Dedifferentiated amniotic fluid mesenchymal stem cell (primary cell): ENCODE results near the gene HELZ2.

ENCODE experiments used
- DNase-seq: peaks from one replicate; pipeline ENCODE4 v3.0.0-alpha.2; 2016; ENCODE audit errors: extremely low spot score

Gene HELZ2

DNA sequence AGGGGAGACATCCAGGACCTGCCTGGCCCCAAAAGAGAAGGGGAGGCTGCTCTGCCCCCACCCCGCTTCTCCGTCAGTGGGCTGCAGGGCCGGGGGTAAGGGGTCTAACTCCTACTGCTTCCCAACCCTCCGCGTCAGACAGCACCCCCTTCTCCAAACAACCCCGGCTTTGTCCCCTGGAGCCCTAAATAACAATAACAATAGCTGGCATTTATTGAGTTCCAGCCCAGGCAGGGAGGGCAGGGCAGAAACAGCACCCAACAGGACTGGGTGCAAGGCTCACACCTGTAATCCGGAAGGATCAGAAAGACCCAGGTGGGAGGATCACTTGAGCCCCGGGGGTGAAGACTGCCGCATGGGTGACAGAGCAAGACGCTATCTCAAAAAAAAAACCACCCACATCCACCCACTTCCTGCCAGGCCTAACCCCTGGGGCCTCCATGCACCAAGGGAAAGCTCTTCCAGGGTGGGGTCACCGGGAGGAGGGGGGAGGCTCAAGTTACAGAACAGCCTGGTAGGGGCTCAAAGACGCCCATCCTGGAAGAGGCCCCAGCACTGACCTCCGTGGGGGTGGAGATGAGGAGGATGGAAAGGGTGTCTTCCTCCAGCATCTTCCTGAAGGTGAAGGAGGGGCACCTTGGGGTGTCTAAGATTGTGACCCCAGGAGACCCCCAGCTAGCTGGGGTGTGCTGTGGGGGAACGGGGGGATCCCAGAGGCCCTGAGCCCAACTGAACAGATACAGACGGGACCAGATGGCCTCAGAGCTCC is 21.4 kb downstream of the HELZ2 start:
- no peak for DNase-seq

DNA sequence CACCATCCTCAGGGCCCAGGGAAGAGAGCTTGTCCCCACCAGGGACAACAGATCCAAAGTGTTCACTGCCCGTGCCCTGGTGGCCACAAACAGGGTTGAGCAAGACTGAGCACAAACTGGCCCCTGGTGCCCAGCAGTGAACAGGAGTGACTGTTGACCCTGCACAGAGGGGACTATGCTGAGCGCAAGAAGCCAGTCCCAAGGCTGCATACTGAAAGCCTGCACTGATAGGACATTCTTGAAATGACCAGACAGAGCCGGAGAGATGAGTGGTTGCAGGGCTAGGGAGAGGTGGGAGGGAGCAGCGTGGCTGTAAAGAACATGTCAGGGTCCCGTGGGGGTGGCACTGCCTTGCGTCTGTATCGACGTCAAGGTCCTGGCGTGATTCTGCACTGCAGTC is 23.0 kb downstream of the HELZ2 start:
- DNase-seq, result no peak

DNA sequence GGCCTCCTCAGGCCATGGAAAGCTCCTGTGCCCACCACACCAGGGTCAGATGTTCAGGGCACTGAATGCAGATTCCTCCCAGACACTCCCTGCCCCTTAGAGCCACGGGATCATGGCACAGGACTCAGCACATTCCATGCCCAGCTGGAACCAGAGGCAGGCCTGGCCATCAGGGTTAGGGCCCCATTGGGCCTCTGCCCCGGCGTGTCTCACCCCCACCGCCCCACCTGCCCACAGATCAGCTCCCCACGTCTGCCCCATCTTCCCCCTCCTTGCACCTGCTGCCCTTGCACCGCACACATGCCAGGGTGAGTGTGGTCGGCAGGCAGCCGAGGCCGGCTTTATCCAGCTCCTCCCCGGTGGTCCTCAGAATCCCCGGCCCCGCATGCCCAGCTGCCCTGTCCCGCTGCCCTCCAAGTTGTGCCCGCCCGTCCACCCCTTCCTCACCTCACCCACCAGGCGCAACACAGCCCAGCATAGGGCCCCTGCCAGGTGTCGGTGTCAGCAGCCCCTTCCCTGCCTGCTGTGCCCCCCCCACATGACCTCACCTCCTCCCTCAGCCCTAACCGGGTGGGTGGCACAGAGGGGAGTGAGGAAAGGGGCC is 24.3 kb downstream of the HELZ2 start:
- no peak for DNase-seq

DNA sequence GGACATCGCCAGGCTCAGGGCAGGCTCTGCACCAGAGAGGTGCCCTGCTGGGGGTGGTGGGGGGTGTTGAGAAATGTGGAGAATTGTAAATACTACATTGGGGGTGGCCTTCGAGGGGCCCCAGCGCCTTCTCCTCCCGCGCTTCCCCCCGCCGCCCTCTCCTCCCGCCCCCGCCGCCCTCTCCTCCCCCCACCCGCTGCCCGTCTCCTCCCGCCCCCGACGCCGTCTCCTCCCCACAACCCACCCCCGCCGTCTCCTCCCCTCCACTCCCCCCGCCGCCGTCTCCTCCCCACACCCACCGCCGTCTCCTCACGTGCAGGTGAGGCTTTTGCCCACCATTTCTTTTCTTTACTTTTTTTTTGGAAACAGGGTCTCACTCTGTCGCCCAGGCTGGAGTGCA is 25.0 kb downstream of the HELZ2 start:
- DNase-seq, result no peak

DNA sequence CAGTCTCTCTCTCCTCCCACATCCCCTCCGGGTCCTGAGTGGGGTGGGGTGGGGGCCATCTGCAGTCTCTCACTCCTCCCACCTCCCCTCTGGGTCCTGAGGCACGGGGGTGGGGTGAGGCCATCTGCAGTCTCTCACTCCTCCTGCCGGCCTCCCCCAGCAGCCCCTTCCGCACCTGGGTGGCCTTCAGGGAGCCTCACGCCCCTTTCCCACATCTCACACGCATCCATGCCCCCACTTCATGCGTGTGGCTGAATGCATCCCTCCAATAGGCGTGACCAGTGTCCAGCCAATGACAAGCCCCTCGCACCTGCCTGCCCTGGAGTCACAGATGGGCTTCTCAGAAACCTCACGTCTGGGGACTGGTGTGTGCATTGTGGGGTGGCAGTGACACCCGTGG is 25.5 kb downstream of the HELZ2 start:
- DNase-seq, result no peak

DNA sequence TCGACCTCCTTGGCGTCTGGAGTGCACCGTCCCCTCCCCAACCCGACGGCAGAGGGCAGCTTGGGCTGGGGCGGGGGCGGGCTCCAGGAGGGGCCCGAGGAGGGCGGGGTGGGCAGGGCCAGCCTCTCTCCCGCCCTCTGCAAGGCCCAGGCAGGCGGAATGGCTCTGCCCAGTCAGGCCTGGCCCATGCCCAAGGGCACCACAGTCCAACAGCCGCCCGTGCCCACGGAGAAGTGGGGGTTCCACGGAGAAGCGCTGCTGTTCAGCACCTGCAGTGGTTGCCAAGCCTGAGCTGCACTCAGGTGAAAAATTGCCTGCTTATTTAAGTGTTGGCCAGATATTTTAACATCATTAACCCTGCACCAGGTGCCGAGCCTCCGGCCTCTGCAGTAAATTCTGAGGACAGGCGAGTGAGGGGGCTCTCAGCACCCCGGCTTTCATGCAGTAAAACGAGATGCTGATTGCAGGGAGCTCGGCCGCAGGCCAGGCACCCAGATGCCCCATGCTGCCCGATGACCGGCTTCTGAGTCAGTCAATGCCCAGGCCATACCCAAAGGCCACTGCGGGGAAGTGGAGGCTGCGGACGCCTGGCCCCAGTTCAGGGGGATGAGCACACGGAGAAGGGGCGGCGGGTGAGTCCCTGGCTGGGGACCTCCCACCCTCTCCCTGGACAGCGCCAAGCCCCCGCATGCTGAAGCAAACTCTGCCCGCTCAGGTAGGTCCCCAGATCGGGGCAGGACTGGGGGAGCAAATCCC is 26.1 kb downstream of the HELZ2 start, which contains the start of gene SRMS:
Gene SRMS (minus strand): TSS at position 25 of the 756 bp plus-strand sequence. CDS start 286 bp downstream, outside the sequence.
- DNase-seq, result no peak

DNA sequence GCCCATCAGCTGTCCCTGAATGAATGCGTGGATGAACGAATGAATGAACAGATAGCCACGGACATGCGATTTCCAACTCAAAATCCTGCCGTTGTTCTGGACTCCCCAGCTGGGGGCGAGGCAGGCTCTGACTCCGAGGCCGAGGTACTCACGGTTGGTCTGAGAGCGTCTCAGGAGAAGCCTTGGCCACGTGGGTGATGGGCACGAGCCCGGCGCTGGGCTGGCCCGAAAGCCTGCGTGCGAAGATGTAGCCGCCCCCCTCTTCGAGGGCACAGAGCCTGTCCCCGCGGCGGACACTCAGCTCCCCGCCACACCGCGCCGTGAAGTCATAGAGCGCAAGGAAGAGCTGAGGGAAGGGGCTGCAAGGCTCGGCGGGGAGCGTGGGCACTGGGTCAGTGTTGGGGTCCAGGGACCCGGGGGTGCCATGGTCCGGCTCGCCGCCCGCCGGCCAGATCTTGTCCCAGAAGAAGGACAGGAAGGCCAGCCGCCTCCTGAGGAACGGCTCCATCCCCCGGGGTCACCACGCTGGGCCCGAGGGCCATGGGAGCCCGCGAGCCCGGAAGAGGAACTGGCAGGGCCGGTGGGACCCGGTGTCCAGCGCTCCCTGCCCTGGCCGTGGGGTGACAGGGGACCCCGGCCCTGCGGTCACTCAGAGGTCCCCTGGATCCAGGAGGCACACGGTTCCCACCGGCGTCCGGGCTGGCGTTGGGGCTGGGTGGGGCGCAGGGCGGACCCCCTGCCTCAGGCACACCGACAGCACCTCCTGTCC is 26.9 kb downstream of the HELZ2 start:
- no peak for DNase-seq

DNA sequence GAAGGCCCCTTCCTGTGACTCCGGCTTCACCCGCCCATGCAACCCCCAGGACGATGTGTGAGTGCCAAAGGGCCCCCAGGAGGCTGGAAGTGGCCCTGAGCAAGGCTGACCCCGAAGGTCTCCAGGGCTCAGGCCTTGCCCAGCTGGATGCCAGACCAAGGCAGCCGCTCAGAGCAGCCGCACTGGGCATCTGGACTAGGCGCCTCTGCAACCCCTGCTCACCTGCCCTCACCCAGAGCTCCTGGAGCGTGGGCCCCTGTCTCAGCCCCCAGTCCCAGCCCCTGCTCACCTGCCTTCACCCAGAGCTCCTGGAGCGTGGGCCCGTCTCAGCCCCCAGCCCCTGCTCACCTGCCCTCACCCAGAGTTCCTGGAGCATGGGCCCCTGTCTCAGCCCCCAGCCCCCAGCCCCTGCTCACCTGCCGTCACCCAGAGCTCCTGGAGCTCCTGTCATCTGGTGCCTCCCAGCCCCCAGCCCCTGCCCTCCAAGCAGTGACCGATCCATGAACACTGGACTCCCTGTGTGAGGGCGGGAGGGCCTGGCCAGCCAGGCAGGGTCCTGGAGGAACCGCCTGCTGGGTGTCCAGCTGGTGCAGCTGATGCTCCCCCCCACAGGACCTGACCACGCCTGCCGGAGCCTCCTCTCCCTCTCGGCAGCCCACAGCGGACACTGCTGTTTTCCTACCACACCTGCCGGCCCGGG is 27.6 kb downstream of the HELZ2 start:
- no peak for DNase-seq

DNA sequence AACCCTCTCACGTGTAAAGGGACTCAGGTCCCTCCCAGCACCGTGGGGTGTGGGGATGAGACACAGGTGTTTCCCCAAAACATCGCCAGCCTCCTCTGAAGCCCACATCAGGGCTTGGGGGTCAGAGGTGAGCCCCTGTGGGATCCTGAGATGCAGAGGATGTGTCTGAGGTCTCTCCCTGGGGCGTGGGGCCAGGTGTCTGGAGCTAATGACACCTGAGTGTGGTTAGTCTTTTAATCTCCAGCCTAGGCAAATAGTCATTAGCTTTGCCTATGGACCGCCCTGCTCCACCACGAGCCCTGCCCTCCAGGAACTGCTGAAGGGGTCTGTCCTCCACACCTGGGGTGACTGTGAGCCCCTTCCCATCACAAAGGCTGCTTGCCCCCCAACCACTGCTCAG is 28.2 kb downstream of the HELZ2 start:
- DNase-seq, result no peak

DNA sequence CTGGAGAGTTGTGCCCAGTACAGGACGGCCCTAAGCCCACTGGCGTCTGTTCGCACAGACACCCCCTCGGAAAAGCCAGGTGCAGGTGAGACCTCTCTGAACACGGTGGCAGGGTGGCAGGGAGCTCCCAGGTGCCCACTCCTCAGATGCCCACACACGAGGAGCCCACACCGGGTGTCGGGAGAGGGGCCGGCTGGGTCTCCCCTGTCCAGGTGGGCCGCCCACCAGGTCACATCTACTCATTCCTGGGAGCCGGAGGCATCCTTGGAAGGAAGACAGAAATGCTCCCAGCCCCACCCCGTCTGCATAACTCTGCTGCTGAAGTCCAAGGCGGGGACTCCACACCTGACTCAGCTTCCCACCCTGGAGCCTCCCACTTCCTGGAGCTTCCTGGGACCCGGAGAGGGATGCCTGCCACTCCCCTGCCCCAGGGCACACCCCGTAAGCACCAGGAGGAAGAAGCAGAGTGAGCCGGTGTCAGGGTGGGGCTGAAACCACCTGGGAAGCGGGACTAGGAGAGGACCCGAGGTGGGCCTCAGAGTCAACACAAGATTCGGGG is 29.0 kb downstream of the HELZ2 start:
- no peak for DNase-seq

DNA sequence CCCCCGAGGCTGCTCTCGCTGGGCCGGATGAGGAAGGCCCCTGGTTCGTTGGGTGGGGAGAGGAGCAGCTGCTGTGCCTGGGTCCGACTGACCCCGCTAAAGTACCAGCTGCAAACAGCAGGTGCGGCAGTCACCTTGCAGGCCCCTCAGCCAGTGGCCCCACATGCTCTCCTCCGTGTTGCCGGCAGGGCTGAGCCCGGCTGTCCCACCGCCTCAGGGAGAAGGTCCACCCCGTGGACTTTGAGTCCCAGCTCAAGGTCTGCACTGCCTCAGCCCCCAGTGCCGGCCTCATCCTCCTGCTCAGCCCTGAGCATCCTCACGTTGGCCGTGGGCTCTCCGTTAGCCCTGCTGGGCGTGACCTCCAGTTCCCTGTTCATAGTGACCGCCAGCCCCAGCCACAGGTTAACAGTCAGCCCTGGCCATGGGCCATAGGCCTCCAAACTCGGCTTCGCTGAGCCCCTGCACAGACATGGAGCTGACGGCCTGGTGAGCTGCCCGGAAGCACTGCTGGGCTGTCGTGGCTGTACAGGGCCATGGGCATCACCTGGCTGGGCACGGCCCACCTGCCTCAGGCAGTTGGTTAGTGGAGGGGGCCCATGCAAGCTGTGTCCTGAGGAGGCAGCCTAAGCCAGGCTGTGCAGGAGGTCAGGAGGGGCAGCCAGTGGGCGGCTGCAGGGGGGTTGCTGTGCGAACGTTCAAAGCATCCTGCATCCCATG is 29.6 kb downstream of the HELZ2 start:
- DNase-seq, result no peak

DNA sequence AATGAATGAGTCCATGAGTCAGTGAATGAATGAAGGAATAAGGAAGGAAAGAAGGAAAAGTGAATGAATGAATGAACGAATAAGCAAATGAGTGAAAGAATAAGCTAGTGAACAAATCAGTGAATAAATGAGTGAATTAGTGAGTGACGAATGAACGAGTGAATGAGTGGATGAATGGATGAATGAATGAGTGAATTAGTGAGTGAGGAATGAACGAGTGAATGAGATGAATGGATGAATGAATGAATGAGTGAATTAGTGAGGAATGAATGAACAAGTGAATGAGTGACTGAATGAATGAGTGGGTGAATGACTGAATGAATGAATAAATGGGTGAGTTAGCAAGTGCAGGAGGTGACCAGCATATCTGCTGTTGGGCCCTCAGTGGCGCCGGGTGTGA is 30.3 kb downstream of the HELZ2 start:
- DNase-seq, result no peak

DNA sequence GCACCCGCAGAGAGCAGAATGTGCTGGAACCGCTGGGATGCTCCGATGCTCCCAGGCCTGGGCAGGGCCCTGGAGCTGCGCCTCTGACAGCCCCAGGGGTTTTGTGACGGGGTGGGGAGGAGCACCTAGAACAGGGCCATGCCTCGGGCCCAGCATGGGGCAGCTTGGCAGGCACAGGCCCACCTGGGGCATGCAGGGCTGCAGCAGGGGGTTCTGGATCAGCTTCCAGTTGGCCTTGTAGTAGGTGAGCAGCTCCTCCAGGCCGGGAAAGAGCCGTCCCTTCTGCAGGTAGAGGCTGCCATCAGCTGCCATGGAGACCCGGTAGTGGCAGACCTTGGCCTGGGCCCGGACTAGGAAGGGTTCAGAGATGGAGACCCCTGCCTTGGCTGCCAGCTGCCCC is 30.9 kb downstream of the HELZ2 start:
- no peak for DNase-seq

DNA sequence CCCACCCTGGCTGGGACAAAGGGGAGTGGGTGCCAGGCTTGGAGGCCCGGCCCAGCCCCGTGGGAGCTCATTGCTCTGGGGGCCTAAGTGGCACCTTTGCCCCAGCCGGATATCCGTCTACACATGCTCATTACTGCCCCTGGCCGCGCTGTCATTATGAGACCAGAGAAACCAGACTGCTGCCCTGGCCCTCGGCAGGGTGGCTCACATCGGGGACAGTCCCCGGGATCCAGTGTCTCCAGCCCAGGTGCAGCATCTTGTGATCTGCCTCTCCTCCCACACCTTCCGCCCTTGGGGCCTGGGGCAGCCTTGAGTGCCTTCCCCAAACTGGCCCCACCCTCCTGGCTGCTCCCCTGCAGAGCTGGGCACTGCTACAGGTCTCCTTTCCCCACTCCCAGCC is 31.3 kb downstream of the HELZ2 start:
- DNase-seq, result no peak

DNA sequence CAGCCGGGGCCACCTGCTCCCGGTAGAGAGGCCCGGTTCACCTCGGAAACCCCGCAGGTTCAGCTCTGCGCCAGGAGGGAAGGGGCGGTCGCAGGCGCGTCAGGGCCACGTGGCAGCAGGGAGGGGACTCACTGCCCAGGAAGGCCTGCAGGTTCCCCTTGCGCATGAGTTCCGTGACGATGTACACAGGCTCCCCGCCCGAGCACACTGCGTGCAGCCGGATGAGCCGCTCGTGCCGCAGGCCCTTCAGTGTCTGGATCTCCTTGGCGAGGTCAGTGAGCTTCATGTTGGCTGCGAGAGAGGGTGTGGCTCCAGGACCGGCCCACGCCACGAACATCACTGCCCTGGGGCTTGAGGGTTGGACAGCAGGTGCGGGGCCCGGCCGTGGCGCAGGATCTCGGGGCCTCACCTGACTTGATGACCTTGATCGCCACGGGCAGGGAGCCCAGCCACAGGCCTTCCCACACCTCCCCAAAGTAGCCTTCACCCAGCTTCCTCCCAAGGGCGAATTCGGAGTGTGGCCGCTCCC is 31.9 kb downstream of the HELZ2 start:
- DNase-seq, result no peak

DNA sequence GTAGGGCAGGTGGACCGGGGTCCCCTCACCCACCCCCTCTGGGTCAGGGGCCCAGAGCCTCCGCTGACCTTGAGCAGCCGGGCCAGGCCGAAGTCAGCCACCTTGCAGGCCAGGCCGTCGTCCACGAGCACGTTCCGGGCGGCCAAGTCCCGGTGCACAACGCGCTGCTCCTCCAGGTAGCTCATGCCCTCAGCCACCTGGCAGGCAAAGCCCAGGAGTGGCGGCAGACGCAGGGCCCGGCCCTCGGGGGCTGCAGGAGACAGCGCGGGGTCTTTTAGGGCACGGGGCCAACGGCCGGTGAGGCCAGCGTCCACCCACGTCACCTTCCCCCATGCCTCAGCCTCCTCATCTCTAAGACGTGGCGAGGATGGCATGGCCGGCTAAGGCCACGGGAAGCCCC is 32.7 kb downstream of the HELZ2 start:
- no peak for DNase-seq

DNA sequence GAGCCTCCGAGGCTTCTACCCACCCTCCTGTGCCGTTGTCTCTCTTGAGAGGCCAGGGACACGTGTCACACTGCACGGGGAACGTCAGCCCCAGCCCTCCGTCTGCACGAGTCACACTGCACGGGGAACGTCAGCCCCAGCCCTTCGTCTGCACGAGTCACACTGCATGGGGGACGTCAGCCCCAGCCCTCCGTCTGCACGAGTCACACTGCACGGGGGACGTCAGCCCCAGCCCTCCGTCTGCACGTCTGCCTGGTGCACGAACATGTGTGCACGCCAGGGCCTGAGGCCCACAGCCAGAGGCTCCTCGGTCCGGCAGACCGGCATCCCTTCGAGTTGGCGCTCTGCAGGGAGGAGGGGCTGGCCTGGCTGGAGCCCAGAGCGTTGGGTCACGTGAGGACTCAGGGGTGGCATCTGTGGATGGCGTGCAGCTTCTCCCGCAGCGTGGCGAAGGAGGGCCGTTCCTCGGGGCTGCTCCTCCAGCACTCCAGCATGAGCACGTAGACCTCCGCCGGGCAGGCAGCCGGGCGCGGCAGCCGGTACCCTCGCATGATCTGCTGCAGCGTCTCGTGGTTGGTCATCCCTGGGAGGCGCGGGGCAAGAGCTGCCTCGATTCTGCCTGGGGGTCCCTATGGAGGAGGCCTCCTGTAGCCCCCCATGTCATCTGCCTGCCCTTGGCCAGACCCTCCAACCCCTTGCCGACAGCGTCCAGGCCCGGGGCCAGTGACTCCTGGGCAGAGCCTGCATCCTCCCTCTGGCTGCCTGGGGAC is 33.4 kb downstream of the HELZ2 start:
- no peak for DNase-seq

DNA sequence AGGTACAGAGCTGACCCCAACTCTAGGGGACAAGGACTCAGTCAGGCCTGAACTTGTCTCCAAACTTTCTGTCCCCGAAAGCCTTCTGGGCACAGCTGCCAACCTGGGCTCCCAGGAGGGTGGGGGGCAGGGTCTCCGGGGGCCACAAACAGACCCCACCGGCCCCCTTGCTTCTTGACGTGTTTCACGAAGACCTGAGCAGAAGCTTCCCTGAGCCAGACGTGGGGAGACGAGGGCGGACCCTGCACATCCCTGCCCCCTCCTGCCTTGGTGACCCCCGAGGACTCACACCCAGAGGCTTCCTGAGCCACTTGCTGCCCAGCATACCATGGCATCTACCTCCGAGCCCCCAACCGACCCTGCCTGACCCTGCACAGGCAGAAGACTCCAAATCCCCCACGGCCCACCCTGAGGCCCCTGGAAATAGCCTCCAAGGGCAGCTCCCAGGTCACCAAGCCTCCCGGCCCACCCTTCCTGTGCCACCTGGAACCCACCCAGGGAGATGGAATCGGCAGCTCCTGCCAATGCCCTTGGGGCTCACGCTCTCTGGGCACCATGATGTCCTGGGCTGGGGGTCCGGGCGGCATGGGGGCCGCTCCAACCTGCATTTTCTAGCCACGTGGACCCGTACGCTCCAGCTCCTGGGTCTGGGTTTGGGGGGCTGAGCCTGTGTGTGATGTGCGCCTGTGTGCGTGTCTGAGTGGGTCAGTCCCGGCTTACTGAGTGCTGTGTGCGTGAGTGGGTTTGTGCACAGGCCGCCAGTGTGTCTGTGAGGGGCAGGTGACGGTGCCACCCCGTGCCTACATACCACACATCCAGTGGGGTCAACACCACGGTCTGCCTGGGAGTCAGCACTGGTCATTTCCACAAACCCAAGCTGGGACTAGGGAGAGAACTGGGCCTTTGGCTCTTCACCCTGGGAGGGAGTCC is 34.3 kb downstream of the HELZ2 start:
- no peak for DNase-seq

DNA sequence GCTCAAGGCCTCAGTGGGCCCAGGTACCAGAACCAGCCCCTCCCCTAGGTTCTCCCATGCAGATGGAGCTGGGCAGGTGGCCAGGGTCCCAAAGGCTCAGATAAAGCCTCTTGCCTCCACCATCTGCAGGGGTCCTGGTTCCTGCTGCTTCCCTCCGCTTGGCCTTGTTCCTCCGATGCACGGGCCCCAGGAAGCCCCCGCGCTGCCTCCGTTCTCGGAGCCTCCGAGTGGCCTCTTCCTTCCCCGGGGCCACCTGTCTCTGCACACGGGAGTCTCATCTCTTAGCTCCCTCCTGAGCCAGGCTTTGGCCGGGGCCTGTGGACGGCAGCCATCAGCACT is 35.0 kb downstream of the HELZ2 start:
- no peak for DNase-seq
